ENCODE results near the gene FBXW11.

- TF ChIP-seq CTCF (IDR thresholded peaks at IDR 0.05) = no peak
- no peak for TF ChIP-seq POLR2AphosphoS5 (IDR thresholded peaks at IDR 0.05)
- TF ChIP-seq POLR2A (IDR thresholded peaks at IDR 0.05) = no peak
- no peak for TF ChIP-seq EP300 (IDR thresholded peaks at IDR 0.05; ENCODE audit: low read depth)
These were observed 3.3 kb upstream of the FBXW11 start for GRCh38 chr5:172009536-172010270.

Data from transverse colon (tissue), 4 donors.